Brain microvascular endothelial cell (primary cell): Measurements from ENCODE around the gene RPL21.
"Not testable (repeated sequence)": the region's sequence is repeated elsewhere in the genome, so short reads cannot be mapped to it uniquely, and the experiment has no call there.

Experiments used
- DNase-seq: peaks from one replicate; pipeline ENCODE4 v3.0.0-alpha.2; 2020
- H3K27ac ChIP-seq: fragments of 250-450 bp; sonication (Bioruptor Pico); 2 replicates; pipeline ENCODE4 v1.5.1; 2020; ENCODE audit warnings: mild to moderate bottlenecking, moderate library complexity
- H3K27me3 ChIP-seq: fragments of 250-450 bp; sonication (Bioruptor Pico); replicated peaks from 2 replicates; pipeline ENCODE4 v1.5.1; 2020; ENCODE audit warnings: mild to moderate bottlenecking
- H3K36me3 ChIP-seq: fragments of 250-450 bp; sonication (Bioruptor Pico); replicated peaks from 2 replicates; pipeline ENCODE4 v1.5.1; 2020; ENCODE audit warnings: mild to moderate bottlenecking
- H3K4me3 ChIP-seq: 2 replicates; pipeline ENCODE4 v1.5.1; 2011; ENCODE audit warnings: low read depth, mild to moderate bottlenecking, control low read depth, low read length, moderate library complexity
- in situ Hi-C: cut with HindIII; loops from 2 replicates; pipeline ENCODE4 v1.10.0; 2017; ENCODE audit warnings: low sequenced_read_pairs, low pct_ligation_motif_present
- TF ChIP-seq, protein P1 (sequence below): IDR thresholded peaks from 2 replicates; pipeline ENCODE4 v1.5.1; 2011; ENCODE audit warnings: low read depth, mild to moderate bottlenecking, moderate library complexity, low read length, control low read depth, inconsistent platforms; ENCODE audit errors: missing control alignments

Gene RPL21

DNA sequence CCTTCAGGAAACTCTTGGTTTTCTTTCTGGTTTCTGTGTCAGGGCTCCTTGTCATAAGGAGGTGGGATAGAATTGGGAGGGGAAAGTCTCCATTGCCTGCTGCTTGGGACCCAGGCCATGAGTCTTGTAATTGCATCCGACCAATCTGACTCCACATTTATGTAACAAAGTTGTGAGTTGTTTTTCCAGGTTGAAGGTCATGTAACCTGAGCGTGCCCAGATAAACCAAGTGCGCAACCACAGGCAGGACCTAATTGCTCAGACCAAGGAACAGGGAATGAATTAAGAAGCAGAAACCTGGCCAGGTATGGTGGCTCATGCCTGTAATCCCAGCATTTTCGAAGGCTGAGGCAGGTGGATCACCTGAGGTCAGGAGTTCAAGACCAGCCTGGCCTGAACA, 37.0 kb downstream of the RPL21 start:
- in situ Hi-C loops: no loop called here
- Histone ChIP-seq H3K27ac (no peak overlapping the region), H3K36me3 (no peaks in the 10 kb centered on the region), H3K27me3 (no peaks in the 10 kb centered on the region), H3K4me3 (no peak overlapping the region)
- TF ChIP-seq, protein P1, sequence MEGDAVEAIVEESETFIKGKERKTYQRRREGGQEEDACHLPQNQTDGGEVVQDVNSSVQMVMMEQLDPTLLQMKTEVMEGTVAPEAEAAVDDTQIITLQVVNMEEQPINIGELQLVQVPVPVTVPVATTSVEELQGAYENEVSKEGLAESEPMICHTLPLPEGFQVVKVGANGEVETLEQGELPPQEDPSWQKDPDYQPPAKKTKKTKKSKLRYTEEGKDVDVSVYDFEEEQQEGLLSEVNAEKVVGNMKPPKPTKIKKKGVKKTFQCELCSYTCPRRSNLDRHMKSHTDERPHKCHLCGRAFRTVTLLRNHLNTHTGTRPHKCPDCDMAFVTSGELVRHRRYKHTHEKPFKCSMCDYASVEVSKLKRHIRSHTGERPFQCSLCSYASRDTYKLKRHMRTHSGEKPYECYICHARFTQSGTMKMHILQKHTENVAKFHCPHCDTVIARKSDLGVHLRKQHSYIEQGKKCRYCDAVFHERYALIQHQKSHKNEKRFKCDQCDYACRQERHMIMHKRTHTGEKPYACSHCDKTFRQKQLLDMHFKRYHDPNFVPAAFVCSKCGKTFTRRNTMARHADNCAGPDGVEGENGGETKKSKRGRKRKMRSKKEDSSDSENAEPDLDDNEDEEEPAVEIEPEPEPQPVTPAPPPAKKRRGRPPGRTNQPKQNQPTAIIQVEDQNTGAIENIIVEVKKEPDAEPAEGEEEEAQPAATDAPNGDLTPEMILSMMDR: no peak
- DNase-seq: no peak

DNA sequence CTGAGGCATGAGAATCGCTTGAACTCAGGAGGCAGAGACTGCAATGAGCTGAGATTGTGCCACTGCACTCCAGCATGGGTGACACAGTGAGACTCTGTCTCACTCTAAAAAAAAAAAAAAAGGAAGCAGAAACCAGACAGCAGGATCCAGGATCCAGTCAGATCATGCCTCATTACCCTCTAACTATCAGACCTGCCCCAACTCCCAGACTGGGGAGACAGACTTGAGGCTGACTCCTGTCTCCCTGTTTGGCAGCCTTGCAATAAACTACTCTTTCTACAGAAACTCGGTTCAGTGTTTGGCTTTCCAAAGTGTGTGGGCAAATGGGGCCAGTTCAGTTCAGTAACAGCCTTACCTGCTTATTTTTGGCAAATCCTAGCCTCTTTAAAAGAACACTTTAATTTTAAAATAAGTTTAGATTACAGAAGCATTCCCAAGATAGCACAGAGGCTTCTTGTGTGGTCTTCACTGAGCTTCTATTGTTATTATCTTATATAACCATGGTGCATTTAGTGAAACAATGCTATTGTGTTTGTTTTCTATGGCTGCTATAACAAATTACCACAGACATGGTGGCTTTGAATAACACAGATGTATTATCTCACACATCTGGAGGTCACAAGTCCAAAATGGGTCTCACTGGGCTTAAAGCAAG, 37.8 kb downstream of the RPL21 start:
- Histone ChIP-seq H3K36me3 (no peaks in the 10 kb centered on the region), H3K27ac (no peak overlapping the region), H3K4me3 (no peak overlapping the region), H3K27me3 (no peaks in the 10 kb centered on the region)
- TF ChIP-seq, protein P1: no peak
- in situ Hi-C loops: no loop called here
- no peak for DNase-seq

DNA sequence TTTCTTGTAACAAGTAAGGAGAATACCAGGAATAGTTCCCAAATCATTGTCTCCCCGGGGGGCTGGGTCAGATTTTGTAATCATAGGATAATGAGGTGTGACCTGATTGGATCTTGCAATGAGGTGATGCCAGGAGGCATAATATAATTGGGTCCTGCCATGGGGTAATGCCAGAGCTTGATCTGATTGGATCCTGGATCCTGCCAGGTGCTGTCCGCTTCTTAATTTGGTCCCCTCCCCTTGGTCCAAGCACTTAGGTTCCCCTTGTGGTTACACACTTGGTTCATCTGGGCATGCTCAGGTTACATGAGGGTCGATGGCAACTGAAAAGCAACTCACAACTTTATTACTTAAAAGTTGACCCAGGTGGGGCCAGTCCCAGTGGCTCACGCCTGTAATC, 39.4 kb downstream of the RPL21 start:
- no peak for DNase-seq
- Histone ChIP-seq H3K27ac (no peak overlapping the region), H3K4me3 (no peak overlapping the region), H3K36me3 (no peaks in the 10 kb centered on the region), H3K27me3 (no peaks in the 10 kb centered on the region)
- TF ChIP-seq, protein P1: no peak
- in situ Hi-C loops: no loop called here

DNA sequence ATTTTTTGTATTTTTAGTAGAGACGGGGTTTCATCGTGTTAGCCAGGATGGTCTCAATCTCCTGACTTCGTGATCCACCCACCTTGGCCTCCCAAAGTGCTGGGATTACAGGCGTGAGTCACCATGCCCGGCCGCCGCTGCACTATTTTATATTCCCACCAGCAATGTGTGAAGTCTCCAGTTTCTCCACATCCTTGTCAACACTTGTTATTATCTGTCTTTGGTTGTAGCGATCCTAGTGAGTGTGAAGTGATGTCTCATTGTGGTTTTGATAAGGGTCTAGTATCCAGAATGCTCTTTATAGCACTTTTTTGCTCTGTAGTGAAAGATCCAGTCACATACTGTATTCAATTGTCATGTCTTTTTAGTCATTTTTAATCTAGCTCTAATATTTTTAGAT, 40.6 kb downstream of the RPL21 start:
- DNase-seq: peak; percentile 25
- H3K4me3 ChIP-seq, H3K27ac ChIP-seq, in situ Hi-C loops, H3K36me3 ChIP-seq, H3K27me3 ChIP-seq: not testable (repeated sequence)

DNA sequence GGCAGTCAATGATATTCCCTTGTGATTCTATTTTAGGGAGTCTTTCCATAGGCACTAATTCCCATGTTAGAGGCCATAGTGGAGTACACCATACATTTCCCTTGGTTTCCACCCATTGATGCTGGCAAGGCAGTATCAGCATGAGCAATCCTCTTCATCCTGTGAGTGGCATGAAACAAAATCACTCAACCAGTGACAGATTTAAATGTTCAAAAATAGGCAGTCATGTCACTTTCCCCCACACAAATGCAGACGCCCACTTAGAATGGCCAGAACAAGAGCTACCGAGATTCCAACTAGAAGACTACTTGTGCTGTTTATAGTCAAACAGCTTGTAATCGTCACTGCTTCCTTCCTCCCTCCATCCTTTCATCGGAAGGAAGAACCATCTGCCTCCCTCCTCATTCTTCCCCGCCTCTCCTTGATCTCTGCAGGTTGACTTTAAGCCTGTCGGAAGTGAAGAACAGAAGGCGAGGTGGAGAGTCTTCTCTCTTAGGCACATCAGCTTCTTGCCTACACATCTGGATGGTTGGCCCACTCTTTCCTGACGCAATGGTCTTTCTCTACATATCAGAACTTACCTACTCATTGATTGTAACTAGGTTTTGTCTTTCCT, 41.8 kb downstream of the RPL21 start:
- TF ChIP-seq, protein P1: no peak
- no peak overlapping the region for H3K27ac ChIP-seq
- no peaks in the 10 kb centered on the region for H3K27me3 ChIP-seq
- no peaks in the 10 kb centered on the region for H3K36me3 ChIP-seq
- H3K4me3 ChIP-seq: no peak overlapping the region
- no peak for DNase-seq
- in situ Hi-C loops: no loop called here

DNA sequence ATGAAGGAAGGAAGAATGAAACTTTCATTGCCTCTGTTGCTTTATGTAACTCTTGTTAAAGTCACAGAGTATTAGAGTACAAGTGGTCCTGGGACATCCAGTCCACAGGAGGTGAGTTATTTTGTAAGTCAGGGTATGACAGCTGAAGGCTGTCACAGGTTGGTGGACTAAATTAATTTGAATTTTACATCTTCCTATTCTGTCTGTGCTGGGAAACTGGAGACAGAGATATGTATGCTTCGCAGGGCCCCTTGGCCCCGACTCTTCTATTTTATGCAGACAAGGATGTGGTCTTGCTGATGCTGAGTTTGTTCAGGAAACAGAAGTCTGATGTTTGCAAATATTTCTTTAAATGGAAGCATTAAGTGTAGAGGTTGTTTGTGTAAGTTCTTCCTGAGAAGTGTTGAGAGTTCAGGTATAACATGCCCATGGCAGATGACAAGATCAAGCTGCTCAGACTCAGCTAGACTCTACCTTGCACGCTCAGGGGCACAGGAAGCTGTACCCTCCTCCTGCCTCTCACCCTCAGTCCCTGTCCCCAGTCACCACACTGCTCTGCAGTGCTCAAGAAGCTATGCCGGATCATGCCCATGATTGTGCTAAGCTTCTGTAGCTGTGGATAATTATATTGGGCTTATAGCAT, 42.6 kb downstream of the RPL21 start:
- in situ Hi-C loops: no loop called here
- Histone ChIP-seq H3K27me3 (no peaks in the 10 kb centered on the region), H3K36me3 (no peaks in the 10 kb centered on the region), H3K27ac (no peak overlapping the region), H3K4me3 (no peak overlapping the region)
- no peak for DNase-seq
- TF ChIP-seq, protein P1: no peak
